ENCODE measurements around the gene GORASP2.

GORASP2 gene

GRCh38 chr2:170924969-170925368, 4.1 kb upstream of the GORASP2 start:
- no peak for DNase-seq

DNA sequence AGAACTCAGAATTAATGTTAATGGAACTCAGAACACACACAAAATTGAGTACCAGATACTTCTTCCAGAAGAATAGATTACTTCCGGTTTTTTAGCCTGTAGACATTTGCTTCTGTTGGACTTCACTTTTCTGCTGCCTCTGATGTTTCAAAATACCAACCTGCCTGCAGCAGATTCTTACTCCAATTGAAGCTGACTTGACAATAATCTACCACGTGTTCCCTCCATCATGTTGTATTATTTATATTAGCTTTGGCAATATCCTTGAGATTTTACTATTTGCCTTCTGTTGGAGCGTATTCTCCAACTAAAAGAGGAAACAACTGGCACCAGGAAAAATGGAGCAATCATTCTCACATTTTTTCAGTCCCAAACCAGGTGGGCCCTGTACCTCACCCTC, 3.1 kb upstream of the GORASP2 start:
- DNase-seq = no peak

DNA sequence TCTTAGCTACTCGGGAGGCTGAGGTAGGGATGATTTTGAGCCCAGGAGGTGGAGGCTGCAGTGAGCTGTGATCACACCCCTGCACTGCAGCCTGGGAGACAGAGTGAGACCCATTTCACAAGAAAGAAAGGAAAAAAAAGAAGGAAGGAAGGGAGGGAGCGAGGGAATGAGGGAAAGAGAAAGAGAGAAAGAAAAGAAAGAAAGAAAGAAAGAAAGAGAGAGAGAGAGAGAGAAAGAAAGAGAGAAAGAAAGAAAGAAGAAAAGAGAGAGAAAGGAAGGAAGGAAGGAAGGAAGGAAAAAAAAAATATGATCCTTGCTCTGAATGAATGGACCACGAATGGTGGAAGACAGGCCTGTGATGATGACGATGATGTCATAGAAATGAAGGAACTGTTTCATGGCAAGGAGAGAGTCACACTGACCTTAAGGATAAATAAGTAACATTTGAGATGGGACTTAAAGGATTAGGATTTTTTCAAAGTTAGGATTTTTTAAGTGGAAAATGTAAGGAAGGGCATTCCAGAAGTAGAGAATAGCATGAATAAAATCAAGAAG, 2.2 kb upstream of the GORASP2 start:
- DNase-seq = no peak

DNA sequence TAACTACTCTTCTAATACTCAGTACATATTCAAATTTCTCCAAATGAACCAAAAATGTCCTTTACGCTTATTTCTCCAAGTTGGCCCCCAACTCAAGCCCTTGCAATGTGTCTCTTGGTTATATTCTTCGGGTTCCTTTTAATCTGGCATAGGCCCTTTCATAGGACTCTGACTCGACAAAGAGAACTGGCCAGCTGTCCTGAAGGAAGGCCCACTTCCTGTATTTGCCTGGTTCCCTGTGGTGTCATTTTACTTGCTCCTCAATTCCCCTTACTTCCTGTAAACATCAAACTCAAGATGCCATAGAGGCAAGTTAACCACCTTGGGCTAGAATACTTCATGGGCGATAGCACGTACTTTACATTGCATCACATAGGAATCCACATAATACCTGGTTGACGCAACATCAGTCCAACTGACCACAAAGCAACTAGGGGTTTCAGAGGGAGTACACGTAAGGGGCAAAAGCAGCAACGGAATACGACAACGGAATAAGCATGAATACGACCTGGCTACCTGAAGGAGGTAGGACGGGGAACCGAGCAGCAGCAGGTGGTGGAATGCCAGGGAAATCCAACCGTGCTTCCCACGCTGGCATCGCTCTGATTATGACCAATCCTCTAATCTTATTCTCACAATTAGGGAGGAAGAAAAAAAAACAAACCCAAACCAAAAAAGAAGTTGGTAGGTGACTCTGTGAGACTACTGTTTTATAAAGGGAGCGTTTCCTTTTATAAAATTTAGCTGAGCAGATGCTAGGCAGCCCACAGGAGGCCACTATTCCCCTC, 823 bp upstream of the GORASP2 start:
- no peak for DNase-seq

DNA sequence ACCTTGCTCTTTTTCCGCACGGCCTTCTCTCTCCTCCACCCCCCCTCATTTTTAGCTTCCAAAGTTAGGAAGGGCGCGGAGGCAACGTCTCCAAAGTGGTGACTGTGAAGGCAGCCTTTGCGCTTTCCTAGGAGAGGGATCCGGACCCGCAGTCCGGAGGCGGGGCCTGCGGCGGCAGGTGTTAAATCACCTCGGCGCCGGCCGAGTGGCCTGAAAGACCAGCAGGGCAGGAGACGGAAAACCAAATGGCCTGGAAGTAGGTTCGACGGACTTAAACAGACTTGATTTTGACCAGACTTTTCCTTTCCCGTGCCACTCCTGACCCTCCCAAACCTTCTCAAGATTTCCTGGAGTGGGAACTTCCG, 615 bp downstream of the GORASP2 start:
- no peak for DNase-seq

DNA sequence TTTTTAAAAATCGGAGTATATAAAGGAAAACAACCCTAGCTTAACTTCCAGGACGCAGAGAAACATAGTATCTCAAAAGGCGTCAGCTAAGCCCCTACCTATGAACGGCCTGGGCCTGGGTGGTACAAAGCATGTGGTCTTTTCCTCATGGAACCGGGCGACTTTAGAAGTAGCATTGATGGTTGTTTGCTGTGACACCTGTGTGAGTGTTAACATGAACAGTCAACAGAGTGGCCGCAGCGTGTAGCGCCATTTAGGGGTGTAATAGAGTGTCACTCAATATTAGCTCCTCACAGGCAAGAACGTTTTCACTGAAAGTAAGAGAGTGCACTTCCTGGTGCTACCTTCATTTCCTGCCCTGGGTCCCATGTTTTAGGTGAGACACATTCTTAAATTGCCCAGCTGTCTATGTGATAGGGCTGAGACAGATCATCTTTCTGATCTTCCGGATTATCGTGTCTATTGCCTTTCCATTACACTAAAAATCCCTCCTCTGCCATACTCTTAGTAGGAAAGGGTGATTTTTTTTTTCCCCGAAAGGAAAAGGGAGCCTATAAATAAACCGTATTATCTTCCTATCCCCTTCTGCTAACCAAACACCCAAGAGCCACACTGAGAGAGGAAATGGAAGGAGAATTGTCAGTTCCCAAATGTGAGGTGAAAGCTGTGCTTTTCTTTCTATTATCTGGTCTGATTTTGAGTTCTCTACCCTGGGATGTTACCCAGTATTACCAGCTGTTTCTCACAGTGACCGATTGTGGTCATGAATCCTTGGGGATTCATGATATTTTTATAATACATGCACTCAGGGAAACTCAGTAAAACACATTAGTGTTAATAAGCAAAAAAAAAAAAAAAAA, 1.3 kb downstream of the GORASP2 start:
- no peak for DNase-seq

GRCh38 chr2:170930991-170931266, 1.9 kb downstream of the GORASP2 start:
- no peak for DNase-seq

DNA sequence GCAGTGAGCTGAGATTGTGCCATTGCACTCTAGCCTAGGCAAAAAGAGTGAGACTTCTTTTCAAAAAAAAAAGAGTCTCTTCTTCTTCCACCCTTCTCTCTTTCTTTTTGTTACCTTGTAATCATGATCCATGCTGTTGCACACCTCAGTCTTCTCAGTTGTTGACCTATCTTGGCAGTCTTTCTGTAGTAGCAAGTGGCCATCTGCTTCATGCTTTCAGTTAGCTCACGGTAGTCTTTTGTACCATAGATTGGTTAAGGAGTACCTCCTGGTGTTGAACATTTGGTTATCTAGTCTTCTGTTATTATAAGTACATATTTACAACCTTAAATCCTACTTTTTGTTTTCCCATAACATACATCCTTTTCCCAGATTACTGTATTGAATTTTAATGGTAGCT, 3.1 kb downstream of the GORASP2 start:
- no peak for DNase-seq

- no peak for DNase-seq
Measured at GRCh38 chr2:170932948-170933347, 3.9 kb downstream of the GORASP2 start.

- no peak for DNase-seq
Measured at GRCh38 chr2:170937709-170938379, 8.8 kb downstream of the GORASP2 start.

DNA sequence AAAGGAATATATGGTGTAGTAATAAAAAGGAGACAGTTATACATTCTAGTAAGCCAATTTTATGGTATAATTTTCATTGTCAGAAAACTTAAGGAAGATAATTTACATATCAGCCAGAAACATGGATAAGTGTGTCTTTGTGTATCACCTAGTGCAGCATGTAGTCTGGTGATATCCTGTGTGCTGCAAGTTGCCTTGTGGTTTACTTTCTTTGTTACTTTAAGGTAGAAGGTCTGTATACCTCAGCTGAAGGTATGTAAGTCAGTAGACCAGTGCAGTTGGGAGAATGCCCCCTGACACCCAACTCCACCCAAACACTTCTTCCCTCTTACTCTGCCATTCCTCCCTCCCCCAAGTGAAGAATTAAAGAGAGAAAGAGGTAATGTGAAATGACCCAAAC, 11.0 kb downstream of the GORASP2 start:
- DNase-seq = no peak

- DNase-seq = no peak
Measured at GRCh38 chr2:170942615-170943014, 13.6 kb downstream of the GORASP2 start.

DNA sequence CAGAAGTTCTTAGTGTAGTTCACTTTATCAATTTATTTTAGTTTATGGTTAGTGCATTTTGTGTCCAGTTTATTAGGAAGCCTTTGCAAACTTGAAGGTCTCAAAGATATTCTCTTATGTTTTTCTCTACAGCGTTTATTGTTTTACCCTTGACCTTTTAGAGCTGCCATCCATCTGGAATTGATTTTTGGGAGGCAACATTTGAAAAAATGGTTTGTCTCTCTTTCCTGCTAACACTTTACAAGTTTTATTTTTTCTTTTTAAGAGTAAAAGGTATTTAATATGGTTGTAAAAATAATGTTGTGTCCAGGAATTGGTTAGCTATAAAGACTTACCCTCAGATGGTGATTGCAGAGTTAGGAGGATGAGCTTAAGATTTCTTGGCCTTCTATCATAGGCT, 14.0 kb downstream of the GORASP2 start:
- DNase-seq = no peak

DNA sequence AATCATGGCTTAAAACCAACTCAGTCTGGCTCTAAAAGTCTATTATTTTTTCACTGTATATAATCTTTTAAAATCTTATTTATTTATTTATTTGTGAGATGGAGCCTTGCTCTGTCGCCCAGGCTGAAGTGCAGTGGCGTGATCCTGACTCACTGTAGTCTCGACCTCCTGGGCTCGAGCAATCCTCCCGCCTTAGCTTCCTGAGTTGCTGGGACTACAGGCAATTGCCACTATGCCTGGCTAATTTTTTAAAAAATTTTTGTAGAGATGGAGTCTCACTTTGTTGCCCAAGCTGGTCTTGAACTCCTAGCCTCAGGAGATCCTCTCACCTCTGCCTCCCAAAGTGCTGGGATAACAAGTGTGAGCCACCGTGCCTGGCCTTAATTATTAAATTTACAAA, 14.5 kb downstream of the GORASP2 start:
- DNase-seq = no peak

DNA sequence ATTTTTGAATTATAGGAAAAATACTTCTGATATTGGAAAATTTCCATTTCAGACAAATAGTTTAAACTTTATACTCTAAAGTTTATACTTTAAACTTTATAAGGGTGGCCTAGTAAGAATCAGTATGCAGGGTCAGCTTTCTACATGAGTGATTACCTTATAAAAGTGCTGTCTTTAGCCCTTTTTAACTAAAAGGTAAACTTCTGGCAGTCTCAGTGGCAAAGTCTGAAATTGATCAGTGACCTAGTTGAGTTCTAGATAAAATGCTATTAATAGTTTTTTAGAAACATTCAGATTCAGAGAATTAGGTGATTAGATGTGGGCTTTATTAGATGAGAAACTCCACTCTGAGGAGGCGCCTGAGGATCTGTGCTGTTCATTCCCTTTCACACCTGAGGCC, 15.5 kb downstream of the GORASP2 start:
- DNase-seq = no peak

DNA sequence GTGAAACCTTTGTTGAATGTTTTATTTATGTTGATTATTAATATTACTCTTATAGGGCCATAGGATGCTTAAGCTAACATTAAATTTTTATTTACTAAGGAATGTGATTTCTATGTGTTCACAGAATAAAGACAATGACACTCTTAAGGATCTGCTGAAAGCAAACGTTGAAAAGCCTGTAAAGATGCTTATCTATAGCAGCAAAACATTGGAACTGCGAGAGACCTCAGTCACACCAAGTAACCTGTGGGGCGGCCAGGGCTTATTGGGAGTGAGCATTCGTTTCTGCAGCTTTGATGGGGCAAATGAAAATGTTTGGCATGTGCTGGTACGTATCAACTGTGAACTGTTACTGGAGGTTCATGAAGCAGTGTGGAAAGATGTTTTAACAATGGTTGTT, 20.4 kb downstream of the GORASP2 start:
- DNase-seq = no peak

GRCh38 chr2:170950221-170950761, 21.2 kb downstream of the GORASP2 start:
- DNase-seq = no peak

GRCh38 chr2:170953941-170954340, 24.9 kb downstream of the GORASP2 start:
- no peak for DNase-seq

- DNase-seq = no peak
Measured at GRCh38 chr2:170963386-170963785, 34.3 kb downstream of the GORASP2 start.

DNA sequence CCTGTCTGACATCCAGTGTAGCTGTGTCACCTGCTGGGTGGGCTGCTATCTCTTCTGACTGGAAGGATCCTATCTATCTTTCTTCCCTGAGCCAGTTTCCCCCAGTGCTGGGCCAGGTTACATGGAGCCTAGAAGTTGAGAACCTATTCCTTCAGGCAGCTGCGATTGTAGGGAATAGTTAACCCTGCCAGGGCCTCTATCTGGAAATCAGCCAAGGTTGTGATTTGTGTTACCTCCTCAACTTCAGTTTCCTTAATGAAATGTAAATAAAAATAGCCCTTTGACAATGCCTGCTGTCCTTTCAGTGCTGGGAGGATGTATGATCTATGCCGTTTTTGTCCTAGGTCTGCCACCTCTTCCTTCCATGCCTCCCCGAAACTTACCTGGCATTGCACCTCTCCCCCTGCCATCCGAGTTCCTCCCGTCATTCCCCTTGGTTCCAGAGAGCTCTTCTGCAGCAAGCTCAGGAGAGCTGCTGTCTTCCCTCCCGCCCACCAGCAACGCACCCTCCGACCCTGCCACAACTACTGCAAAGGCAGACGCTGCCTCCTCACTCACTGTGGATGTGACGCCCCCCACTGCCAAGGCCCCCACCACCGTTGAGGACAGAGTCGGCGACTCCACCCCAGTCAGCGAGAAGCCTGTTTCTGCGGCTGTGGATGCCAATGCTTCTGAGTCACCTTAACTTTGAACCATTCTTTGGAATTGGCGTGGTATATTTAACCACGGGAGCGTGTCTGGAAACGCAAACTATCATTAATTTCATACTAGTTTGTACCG, 36.6 kb downstream of the GORASP2 start:
- DNase-seq = no peak

DNA sequence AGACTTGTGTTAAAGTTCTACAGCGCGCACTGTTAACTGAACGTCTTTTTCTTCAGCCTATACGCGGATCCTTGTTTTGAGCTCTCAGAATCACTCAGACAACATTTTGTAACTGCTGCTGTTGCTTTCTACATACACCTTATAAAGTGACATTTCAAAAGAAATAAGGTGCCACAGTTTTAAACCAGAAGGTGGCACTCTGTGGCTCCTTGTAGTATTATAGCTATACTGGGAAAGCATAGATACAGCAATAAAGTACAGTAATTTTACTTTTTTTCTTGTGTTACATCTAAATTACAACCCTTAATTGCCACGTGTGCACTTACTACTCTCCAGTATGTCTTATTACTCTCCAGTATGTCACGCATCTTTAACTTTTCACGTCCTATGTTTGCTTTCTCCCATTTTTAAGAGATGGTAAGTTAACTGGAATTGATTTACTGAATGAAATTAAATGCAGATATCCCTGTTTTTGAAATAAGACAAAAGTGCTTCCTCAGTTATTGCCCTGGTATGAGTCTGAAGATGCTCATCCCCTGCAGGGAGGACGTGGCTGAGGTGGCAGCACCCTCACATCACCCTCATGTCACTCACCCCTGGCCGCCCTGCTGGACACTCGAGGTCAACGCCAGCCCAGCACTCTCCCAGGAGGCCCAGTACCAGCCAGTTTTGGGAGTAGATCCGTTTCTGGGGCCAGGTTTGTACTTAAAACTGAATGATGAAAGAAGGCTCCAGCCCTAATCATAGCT, 37.8 kb downstream of the GORASP2 start:
- no peak for DNase-seq

- no peak for DNase-seq
Measured at GRCh38 chr2:170967553-170967952, 38.5 kb downstream of the GORASP2 start.

Data from T1000 (cell line).